ENCODE data around the gene TFB1M.
A peak's percentile ranks its signal among the peaks of the same experiment; 100 is the strongest.
"Not testable (repeated sequence)": the region's sequence is repeated elsewhere in the genome, so short reads cannot be mapped to it uniquely, and the experiment has no call there.

Gene TFB1M

GRCh38 chr6:155329460-155330132 is 15.3 kb upstream of the TFB1M start:
- DNase-seq (ENCODE audit: low read depth in 2 of 2), result no peak

DNA sequence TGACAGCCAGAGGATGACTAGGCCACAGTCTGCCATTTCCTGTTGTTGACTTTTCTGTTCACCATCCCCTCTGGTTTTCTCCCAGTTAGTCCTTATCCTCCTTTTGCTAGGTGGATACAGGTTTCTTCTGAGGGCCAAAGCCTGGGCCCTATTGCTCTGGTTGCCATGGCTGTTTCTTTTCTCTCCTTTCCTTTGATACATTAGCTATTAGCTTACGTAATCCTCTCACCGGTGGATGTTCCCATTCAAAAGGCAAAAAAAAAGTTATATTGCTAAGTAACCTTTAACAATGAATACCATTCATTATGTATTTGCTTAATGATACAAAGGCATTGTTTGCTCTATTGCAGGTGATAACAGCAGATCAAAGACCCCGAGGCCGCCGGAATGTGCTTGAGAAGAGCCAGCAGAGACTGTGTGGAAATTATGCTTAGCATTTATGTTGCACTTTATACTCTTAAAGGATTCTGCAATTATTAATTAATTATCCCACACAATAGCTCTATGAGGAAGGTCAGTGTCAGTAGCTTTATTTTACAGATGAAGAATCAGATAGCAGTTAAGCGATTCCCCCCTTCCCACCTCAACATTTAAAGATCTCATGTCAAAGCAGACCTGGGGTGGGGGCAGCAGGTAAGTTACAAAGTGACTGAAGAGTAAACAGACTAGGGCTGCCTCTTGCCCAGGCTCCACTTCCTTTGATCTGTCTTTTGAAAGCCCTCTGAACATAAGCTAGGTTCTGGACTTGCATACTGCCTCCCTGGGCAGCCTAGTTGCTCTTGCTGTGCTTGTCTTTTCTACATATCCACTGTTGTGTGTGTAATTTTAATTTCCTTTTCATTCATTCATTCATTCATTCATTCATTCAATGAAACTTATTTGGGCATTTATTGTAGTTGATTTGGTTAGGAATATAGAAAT is 14.5 kb upstream of the TFB1M start:
- no peak for DNase-seq (ENCODE audit: low read depth in 2 of 2)

GRCh38 chr6:155328074-155328538 is 13.8 kb upstream of the TFB1M start:
- no peak for DNase-seq (ENCODE audit: low read depth in 2 of 2)

GRCh38 chr6:155327326-155328073 is 13.2 kb upstream of the TFB1M start:
- DNase-seq (ENCODE audit: low read depth in 2 of 2), result peak in 1 of 2 donors; percentile 49

- DNase-seq (ENCODE audit: low read depth in 2 of 2), result no peak
Observed at GRCh38 chr6:155325700-155326516, 11.6 kb upstream of the TFB1M start.

DNA sequence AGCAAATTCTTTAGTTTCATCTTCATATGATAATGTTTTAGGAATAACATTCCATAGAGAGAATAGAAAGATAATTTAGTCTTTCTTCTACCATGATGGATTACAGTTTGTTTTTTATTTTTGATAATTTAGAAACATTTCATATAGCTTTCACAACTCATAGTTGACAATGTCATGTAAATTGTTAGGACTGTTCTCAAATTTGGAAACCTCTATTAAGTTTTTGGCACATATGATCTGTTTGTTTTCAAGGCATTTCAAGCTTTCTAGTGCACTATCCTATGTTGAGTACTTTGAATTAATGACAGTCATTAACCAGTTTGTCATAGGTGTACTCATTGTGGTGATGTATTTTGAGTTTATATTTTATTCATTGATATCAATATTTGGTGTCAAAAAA is 10.7 kb upstream of the TFB1M start:
- no peak for DNase-seq (ENCODE audit: low read depth in 2 of 2)

- no peak for DNase-seq (ENCODE audit: low read depth in 2 of 2)
Observed at GRCh38 chr6:155324172-155324571, 9.9 kb upstream of the TFB1M start.

GRCh38 chr6:155319902-155320301 is 5.6 kb upstream of the TFB1M start:
- no peak for DNase-seq (ENCODE audit: low read depth in 2 of 2)

- no peak for DNase-seq (ENCODE audit: low read depth in 2 of 2)
Observed at GRCh38 chr6:155317186-155317585, 2.9 kb upstream of the TFB1M start.

DNA sequence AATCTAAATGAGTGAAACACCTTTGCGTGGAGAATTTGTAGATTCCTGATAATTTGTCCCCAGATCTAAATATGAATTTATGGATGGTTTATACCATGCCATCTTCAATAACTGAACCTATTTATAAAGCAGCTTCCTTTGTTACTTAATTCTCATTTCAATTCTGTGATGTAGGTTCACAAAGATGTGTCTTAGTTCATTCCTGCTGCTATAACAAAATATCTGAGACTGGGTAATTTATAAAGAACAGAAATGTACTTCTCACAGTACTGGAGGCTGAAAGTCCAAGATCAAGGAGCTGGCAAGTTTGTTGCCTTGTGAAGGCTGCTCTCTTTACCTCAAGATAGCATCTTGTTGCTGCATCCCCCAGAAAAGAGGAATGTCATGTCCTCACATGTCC is 2.1 kb upstream of the TFB1M start:
- no peak for DNase-seq (ENCODE audit: low read depth in 2 of 2)

DNA sequence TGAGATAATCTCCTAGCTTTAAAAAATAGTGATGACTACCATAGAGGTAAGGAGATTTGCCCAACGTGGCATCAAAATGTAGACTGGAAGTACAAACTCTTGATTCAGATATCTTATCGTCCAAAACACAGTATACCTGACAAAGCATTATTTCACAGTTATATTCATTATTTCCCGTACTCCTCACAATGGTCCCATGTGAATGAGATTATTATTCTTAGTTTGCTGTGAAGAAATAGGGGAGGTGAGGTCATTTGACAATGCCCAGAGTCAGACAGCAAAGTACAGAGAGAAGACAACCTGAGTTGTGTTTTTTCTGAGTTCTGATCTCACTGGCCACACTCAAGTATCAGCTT is 1.2 kb upstream of the TFB1M start:
- no peak for DNase-seq (ENCODE audit: low read depth in 2 of 2)

- peak; percentile 49 to 51 for DNase-seq (ENCODE audit: low read depth in 2 of 2)
Observed at GRCh38 chr6:155314773-155315515, 660 bp upstream of the TFB1M start.

- DNase-seq (ENCODE audit: low read depth in 2 of 2), result no peak
Observed at GRCh38 chr6:155313602-155314091, 637 bp downstream of the TFB1M start.

GRCh38 chr6:155312950-155313349 is 1.3 kb downstream of the TFB1M start:
- DNase-seq (ENCODE audit: low read depth in 2 of 2), result not testable (repeated sequence)

- no peak for DNase-seq (ENCODE audit: low read depth in 2 of 2)
Observed at GRCh38 chr6:155311583-155311982, 2.7 kb downstream of the TFB1M start.

GRCh38 chr6:155311086-155311485 is 3.2 kb downstream of the TFB1M start:
- no peak for DNase-seq (ENCODE audit: low read depth in 2 of 2)

- DNase-seq (ENCODE audit: low read depth in 2 of 2), result no peak
Observed at GRCh38 chr6:155310596-155310995, 3.7 kb downstream of the TFB1M start.

DNA sequence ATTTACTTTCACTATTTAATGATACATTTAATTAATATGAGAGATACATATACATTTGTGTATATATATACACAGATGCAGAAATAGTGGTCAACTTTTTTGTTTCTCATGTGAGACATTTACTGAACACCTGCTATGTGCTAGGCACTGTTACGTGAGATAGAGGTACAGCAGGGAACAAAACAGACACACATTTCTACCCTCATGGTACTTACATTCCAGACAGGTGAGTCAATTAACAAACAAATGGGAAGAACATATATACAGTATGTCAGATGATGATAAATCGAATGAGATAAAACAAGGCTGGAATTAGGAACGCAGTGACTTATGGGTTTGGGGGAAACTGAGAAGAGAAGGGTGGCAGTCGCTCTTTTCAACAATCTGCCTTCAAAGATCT is 5.1 kb downstream of the TFB1M start:
- no peak for DNase-seq (ENCODE audit: low read depth in 2 of 2)

GRCh38 chr6:155306958-155307357 is 7.3 kb downstream of the TFB1M start:
- DNase-seq (ENCODE audit: low read depth in 2 of 2), result no peak

GRCh38 chr6:155303361-155303870 is 10.9 kb downstream of the TFB1M start:
- DNase-seq (ENCODE audit: low read depth in 2 of 2), result no peak
